Measurements from ENCODE around the gene CNP. TPM values are rescaled to one million over a fixed set of nuclear protein-coding genes. Genes with fewer than 3 reads are reported as not detected.

Gene CNP
- total RNA-seq, 1 donor: 94.6 TPM

- no peak for DNase-seq (ENCODE audit: low read depth)
- TF ChIP-seq CTCF (IDR thresholded peaks at IDR 0.05; ENCODE audit: insufficient read depth, low read depth, low read length): no peak
- H3K4me3 ChIP-seq (ENCODE audit: low read depth, low read length): peak overlapping the region; percentile 89
These were observed 1.5 kb downstream of the CNP start for GRCh38 chr17:41967921-41968578.

- DNase-seq (ENCODE audit: low read depth): no peak
- no peak for TF ChIP-seq CTCF (IDR thresholded peaks at IDR 0.05; ENCODE audit: insufficient read depth, low read depth, low read length)
- peak overlapping the region; percentile 89 for H3K4me3 ChIP-seq (ENCODE audit: low read depth, low read length)
These were observed 2.1 kb downstream of the CNP start for GRCh38 chr17:41968676-41969075.

GRCh38 chr17:41970901-41971331, 4.3 kb downstream of the CNP start:
- no peak for DNase-seq (ENCODE audit: low read depth)
- no peak overlapping the region for H3K4me3 ChIP-seq (ENCODE audit: low read depth, low read length)
- no peak for TF ChIP-seq CTCF (IDR thresholded peaks at IDR 0.05; ENCODE audit: insufficient read depth, low read depth, low read length)

- no peak for DNase-seq (ENCODE audit: low read depth)
- no peak for TF ChIP-seq CTCF (IDR thresholded peaks at IDR 0.05; ENCODE audit: insufficient read depth, low read depth, low read length)
These were observed 5.3 kb downstream of the CNP start for GRCh38 chr17:41971721-41972523.

GRCh38 chr17:41972571-41973407, 6.2 kb downstream of the CNP start:
- no peak for TF ChIP-seq CTCF (IDR thresholded peaks at IDR 0.05; ENCODE audit: insufficient read depth, low read depth, low read length)
- DNase-seq (ENCODE audit: low read depth): no peak

More at GRCh38 chr17:41971721-41972523, 5.3 kb downstream of the CNP start:
- H3K4me3 ChIP-seq (ENCODE audit: low read depth, low read length): no peak overlapping the region

GRCh38 chr17:41973408-41973811, 6.8 kb downstream of the CNP start:
- no peak for TF ChIP-seq CTCF (IDR thresholded peaks at IDR 0.05; ENCODE audit: insufficient read depth, low read depth, low read length)
- H3K4me3 ChIP-seq (ENCODE audit: low read depth, low read length): no peak overlapping the region
- DNase-seq (ENCODE audit: low read depth): no peak

More at GRCh38 chr17:41972571-41973407, 6.2 kb downstream of the CNP start:
- H3K4me3 ChIP-seq (ENCODE audit: low read depth, low read length): no peak overlapping the region

Measured in fibroblast of villous mesenchyme (primary cell).